BLaER1 treated with 17β-estradiol and CSF1 and Interleukin-3, amounts not matched to agents 10 nM and 100 nM (cell line): ENCODE results near the gene AMOT.

Experiments
- H3K27ac ChIP-seq, 11 experiments: shearing (Covaris generic); formaldehyde crosslinking; 2 replicates each; pipeline ENCODE4 v1.8.1; 2022
- H3K27me3 ChIP-seq, 11 experiments: shearing (Covaris generic); formaldehyde crosslinking; 2 replicates each; pipeline ENCODE4 v1.8.1; 2022
- H3K36me3 ChIP-seq, 11 experiments: shearing (Covaris generic); formaldehyde crosslinking; 2 replicates each; pipeline ENCODE4 v1.8.1; 2022
- H3K4me1 ChIP-seq, 10 experiments: shearing (Covaris generic); formaldehyde crosslinking; 2 replicates each; pipeline ENCODE4 v1.8.1; 2022
- H3K4me2 ChIP-seq, 11 experiments: shearing (Covaris generic); formaldehyde crosslinking; 2 replicates each; pipeline ENCODE4 v1.8.1; 2022
- H3K4me3 ChIP-seq, 10 experiments: shearing (Covaris generic); formaldehyde crosslinking; 2 replicates each; pipeline ENCODE4 v1.8.1; 2022
- H3K9ac ChIP-seq, 11 experiments: shearing (Covaris generic); formaldehyde crosslinking; 2 replicates each; pipeline ENCODE4 v1.8.1; 2022
- H3K9me3 ChIP-seq, 11 experiments: shearing (Covaris generic); formaldehyde crosslinking; replicated peaks in 1 of 11; 2 replicates each; pipeline ENCODE4 v1.8.1; 2022
- H4K20me1 ChIP-seq, 11 experiments: shearing (Covaris generic); formaldehyde crosslinking; 2 replicates each; pipeline ENCODE4 v1.8.1; 2022
- Cebpa-rat ChIP-seq, 11 experiments: shearing (Covaris generic); IDR thresholded peaks; 2 replicates each; pipeline ENCODE4 v1.8.1; 2022

AMOT gene

GRCh38 chrX:112802541-112802940 is 38.1 kb downstream of the AMOT start:
- peaks cover 93 to 100% (median 99%) of the 10 kb centered on the region in 11 experiments for H3K27me3 ChIP-seq
- TF ChIP-seq Cebpa-rat (IDR thresholded peaks at IDR 0.05) = no peak
- H3K9me3 ChIP-seq = peaks cover 0 to 13% (median 7%) of the 10 kb centered on the region in 11 experiments; a peak in 7 of 22 replicates
- H3K27ac ChIP-seq = no peak overlapping the region
- no peaks in the 10 kb centered on the region for H3K4me1 ChIP-seq
- no peak overlapping the region for H3K9ac ChIP-seq
- H4K20me1 ChIP-seq = peaks cover 0 to 2% (median 0%) of the 10 kb centered on the region in 11 experiments; a peak in 2 of 22 replicates
- peaks cover 0 to 87% (median 34%) of the 10 kb centered on the region in 11 experiments; a peak in 13 of 22 replicates for H3K36me3 ChIP-seq
- H3K4me3 ChIP-seq = no peak overlapping the region
- H3K4me2 ChIP-seq = no peak overlapping the region

GRCh38 chrX:112800971-112801775 is 39.5 kb downstream of the AMOT start:
- Histone ChIP-seq H3K27me3 (peaks cover 92 to 100% (median 99%) of the 10 kb centered on the region in 11 experiments), H3K9ac (no peak overlapping the region), H3K9me3 (peaks cover 0 to 13% (median 7%) of the 10 kb centered on the region in 11 experiments; a peak in 7 of 22 replicates), H4K20me1 (peaks cover 0 to 2% (median 0%) of the 10 kb centered on the region in 11 experiments; a peak in 1 of 22 replicates), H3K36me3 (peaks cover 0 to 89% (median 40%) of the 10 kb centered on the region in 11 experiments; a peak in 13 of 22 replicates), H3K4me1 (no peaks in the 10 kb centered on the region), H3K4me3 (no peak overlapping the region), H3K4me2 (no peak overlapping the region), H3K27ac (no peak overlapping the region)
- no peak for TF ChIP-seq Cebpa-rat (IDR thresholded peaks at IDR 0.05)

GRCh38 chrX:112799425-112799824 is 41.2 kb downstream of the AMOT start:
- H3K4me3 ChIP-seq = no peak overlapping the region
- H4K20me1 ChIP-seq = peaks cover 0 to 2% (median 0%) of the 10 kb centered on the region in 11 experiments; a peak in 1 of 22 replicates
- no peak for TF ChIP-seq Cebpa-rat (IDR thresholded peaks at IDR 0.05)
- H3K27me3 ChIP-seq = peaks cover 97 to 100% (median 100%) of the 10 kb centered on the region in 11 experiments
- H3K9me3 ChIP-seq = peaks cover 0 to 13% (median 7%) of the 10 kb centered on the region in 11 experiments; a peak in 7 of 22 replicates
- no peaks in the 10 kb centered on the region for H3K4me1 ChIP-seq
- H3K36me3 ChIP-seq = peaks cover 0 to 86% (median 40%) of the 10 kb centered on the region in 11 experiments; a peak in 13 of 22 replicates
- H3K4me2 ChIP-seq = no peak overlapping the region
- no peak overlapping the region for H3K9ac ChIP-seq
- H3K27ac ChIP-seq = no peak overlapping the region

- Histone ChIP-seq H3K4me2 (no peak overlapping the region), H3K4me1 (no peaks in the 10 kb centered on the region), H3K4me3 (no peak overlapping the region), H3K9me3 (peaks cover 0 to 13% (median 7%) of the 10 kb centered on the region in 11 experiments; a peak in 7 of 22 replicates), H3K27ac (no peak overlapping the region), H3K36me3 (peaks cover 0 to 86% (median 36%) of the 10 kb centered on the region in 11 experiments; a peak in 13 of 22 replicates), H3K9ac (no peak overlapping the region), H4K20me1 (peaks cover 0 to 2% (median 0%) of the 10 kb centered on the region in 11 experiments; a peak in 1 of 22 replicates), H3K27me3 (peaks cover 98 to 100% (median 100%) of the 10 kb centered on the region in 11 experiments)
- no peak for TF ChIP-seq Cebpa-rat (IDR thresholded peaks at IDR 0.05)
Measured at GRCh38 chrX:112798736-112799135, 41.9 kb downstream of the AMOT start.

GRCh38 chrX:112789931-112790330 is 50.7 kb downstream of the AMOT start:
- Histone ChIP-seq H3K9me3 (no peaks in the 10 kb centered on the region), H3K4me3 (no peak overlapping the region), H4K20me1 (no peaks in the 10 kb centered on the region; a peak in 1 of 22 replicates), H3K36me3 (peaks cover 0 to 68% (median 26%) of the 10 kb centered on the region in 11 experiments; a peak in 14 of 22 replicates), H3K9ac (no peak overlapping the region), H3K27me3 (peaks cover 92 to 100% (median 100%) of the 10 kb centered on the region in 11 experiments), H3K4me2 (no peak overlapping the region), H3K27ac (no peak overlapping the region), H3K4me1 (peaks cover 0 to 7% (median 0%) of the 10 kb centered on the region in 10 experiments; a peak in 1 of 20 replicates)
- no peak for TF ChIP-seq Cebpa-rat (IDR thresholded peaks at IDR 0.05)

- Histone ChIP-seq H3K4me3 (no peak overlapping the region), H4K20me1 (no peaks in the 10 kb centered on the region; a peak in 1 of 22 replicates)
Measured at GRCh38 chrX:112786076-112786475, 54.6 kb downstream of the AMOT start.

GRCh38 chrX:112785344-112785743 is 55.3 kb downstream of the AMOT start:
- Histone ChIP-seq H4K20me1 (no peaks in the 10 kb centered on the region), H3K4me1 (peaks cover 0 to 7% (median 0%) of the 10 kb centered on the region in 10 experiments; a peak in 1 of 20 replicates), H3K27me3 (peaks cover 70 to 100% (median 99%) of the 10 kb centered on the region in 11 experiments), H3K4me3 (no peak overlapping the region), H3K9ac (no peak overlapping the region), H3K9me3 (peaks cover 0 to 11% (median 6%) of the 10 kb centered on the region in 11 experiments; a peak in 8 of 22 replicates), H3K4me2 (no peak overlapping the region), H3K27ac (no peak overlapping the region), H3K36me3 (peaks cover 0 to 75% (median 27%) of the 10 kb centered on the region in 11 experiments; a peak in 16 of 22 replicates)
- TF ChIP-seq Cebpa-rat (IDR thresholded peaks at IDR 0.05) = no peak

More at GRCh38 chrX:112786076-112786475, 54.6 kb downstream of the AMOT start:
- peaks cover 72 to 100% (median 99%) of the 10 kb centered on the region in 11 experiments for H3K27me3 ChIP-seq
- H3K36me3 ChIP-seq = peaks cover 0 to 75% (median 24%) of the 10 kb centered on the region in 11 experiments; a peak in 15 of 22 replicates
- TF ChIP-seq Cebpa-rat (IDR thresholded peaks at IDR 0.05) = no peak
- no peak overlapping the region for H3K27ac ChIP-seq
- H3K9ac ChIP-seq = no peak overlapping the region
- peaks cover 0 to 11% (median 6%) of the 10 kb centered on the region in 11 experiments; a peak in 8 of 22 replicates for H3K9me3 ChIP-seq
- peaks cover 0 to 7% (median 0%) of the 10 kb centered on the region in 10 experiments; a peak in 1 of 20 replicates for H3K4me1 ChIP-seq
- no peak overlapping the region for H3K4me2 ChIP-seq

GRCh38 chrX:112784692-112785091 is 55.9 kb downstream of the AMOT start:
- Histone ChIP-seq H3K36me3 (peaks cover 0 to 75% (median 29%) of the 10 kb centered on the region in 11 experiments; a peak in 15 of 22 replicates), H3K27ac (no peak overlapping the region), H3K9me3 (peaks cover 0 to 11% (median 6%) of the 10 kb centered on the region in 11 experiments; a peak in 8 of 22 replicates), H3K9ac (no peak overlapping the region), H3K4me3 (no peak overlapping the region), H3K27me3 (peaks cover 65 to 100% (median 99%) of the 10 kb centered on the region in 11 experiments), H3K4me1 (peaks cover 0 to 7% (median 0%) of the 10 kb centered on the region in 10 experiments; a peak in 1 of 20 replicates), H4K20me1 (no peaks in the 10 kb centered on the region), H3K4me2 (no peak overlapping the region)
- TF ChIP-seq Cebpa-rat (IDR thresholded peaks at IDR 0.05) = no peak
